Measurements from ENCODE around the gene MMS22L.

The MMS22L gene

GRCh38 chr6:97138581-97138980, 144.4 kb downstream of the MMS22L start:
- no peak for DNase-seq (ENCODE audit: low read depth in 2 of 2)

DNA sequence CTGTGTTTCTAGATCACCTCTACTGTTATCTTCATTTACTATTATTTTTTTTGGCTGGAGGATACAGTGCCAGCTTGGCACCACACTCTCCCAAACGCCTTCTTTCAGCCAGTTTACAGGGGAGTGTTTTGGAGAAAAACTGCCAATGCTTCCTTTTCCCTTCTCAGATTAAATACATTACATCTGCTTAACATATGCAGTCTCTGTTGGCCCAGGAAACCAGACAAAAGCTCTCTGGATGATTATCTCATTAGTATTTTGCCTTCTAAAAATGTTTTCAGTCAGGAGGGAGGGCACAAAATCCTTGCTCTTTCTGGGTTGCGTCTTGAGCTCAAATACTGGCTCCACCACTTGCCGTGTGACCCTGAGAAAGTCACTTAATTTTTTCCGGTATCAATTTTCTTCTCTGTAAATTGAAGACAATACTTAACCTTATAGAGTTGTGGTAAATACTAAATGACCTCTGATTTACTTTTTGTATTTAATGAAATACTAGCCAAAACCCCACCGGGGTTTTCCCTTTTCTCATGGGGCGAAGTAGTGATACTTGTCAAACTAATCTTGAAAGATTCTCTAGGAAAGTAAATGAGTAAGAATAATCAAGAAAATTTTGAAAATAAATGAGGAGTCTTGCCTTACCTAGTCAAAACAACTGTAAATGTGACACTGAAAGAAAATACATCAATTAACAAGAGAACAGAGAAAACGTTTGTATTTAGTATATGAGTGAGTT, 146.2 kb downstream of the MMS22L start:
- no peak for DNase-seq (ENCODE audit: low read depth in 2 of 2)

DNA sequence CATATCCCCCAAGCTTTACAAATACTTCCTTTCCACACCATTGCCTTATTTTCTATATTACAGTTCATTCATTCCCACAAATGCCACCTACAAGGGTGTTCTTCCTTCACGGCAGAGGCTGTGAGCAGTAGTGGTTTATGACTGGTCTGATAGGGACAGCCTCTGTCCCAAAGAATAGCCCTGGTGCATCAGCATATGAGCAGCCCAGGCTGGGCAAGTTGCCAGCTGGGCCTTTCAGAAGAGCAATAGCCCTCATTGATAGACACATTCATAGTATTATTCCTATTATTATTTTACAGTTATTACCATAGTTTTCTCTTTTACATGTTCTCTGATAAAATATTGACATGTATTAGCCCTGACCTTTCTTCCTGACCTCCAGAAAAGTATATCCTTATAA, 149.9 kb downstream of the MMS22L start:
- no peak for DNase-seq (ENCODE audit: low read depth in 2 of 2)

- DNase-seq (ENCODE audit: low read depth in 2 of 2) = peak in 1 of 2 experiments; percentile 1
Measured at GRCh38 chr6:97129106-97129505, 153.9 kb downstream of the MMS22L start.

DNA sequence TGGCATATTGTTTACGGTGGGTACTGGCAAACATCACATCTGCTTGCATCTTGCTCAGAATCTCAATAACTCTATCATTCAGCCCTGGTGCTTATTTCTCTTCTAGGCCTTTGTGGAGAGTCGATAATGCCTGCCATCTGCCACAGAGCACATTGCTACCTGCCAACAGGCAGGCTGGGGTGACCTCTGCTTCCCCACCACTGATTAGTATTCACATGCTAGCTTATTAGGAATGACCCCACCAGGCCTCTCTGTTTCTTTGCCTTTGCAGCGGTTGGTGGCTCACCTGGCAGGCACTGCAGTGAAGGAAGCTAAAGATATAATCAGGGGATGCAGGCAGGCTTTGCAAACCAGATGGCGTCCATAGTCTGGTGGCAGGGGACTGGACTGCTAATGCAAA, 154.5 kb downstream of the MMS22L start:
- no peak for DNase-seq (ENCODE audit: low read depth in 2 of 2)

- DNase-seq (ENCODE audit: low read depth in 2 of 2) = no peak
Measured at GRCh38 chr6:97123652-97124051, 159.4 kb downstream of the MMS22L start.

- DNase-seq (ENCODE audit: low read depth in 2 of 2) = no peak
Measured at GRCh38 chr6:97123112-97123511, 159.9 kb downstream of the MMS22L start.

DNA sequence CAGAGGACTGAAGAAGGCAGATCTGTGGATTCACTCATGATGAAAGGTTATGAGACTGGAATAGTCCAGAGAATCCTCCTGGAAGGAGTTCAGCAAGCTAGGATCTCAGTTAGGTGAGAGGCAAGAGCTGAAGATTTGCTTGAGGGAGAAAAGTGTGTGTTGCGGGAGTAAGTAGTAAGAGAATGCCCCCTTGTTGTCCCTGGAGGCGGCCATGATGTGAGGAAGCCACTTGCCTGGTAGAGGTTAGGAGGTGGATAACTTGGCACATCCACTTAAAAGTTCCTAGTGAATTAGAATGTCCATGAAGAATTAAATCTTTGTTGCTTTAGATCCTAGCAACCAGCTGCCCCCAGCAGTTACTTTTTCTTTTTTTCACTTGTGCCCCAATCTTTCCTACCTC, 162.5 kb downstream of the MMS22L start:
- DNase-seq (ENCODE audit: low read depth in 2 of 2) = no peak

DNA sequence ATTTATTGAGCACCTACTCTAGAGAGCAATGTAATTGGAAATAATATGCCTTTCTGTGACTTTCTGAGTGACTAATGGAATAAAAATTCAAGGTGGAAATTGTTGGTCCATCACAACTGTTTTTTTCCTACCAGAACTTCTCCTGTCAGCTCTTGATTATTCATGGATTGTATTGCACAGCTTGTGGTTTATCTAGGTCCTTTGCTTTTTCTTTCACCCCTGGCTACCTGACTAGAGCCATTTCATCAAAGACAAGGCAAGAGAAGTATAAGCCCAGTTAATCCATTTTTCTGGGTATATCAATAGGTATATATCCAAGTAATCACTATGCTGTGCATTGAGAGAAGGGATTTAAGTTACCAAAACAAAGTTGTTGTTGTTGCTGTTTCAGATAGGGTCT, 168.4 kb downstream of the MMS22L start:
- no peak for DNase-seq (ENCODE audit: low read depth in 2 of 2)

GRCh38 chr6:97113170-97113569, 169.8 kb downstream of the MMS22L start:
- no peak for DNase-seq (ENCODE audit: low read depth in 2 of 2)

DNA sequence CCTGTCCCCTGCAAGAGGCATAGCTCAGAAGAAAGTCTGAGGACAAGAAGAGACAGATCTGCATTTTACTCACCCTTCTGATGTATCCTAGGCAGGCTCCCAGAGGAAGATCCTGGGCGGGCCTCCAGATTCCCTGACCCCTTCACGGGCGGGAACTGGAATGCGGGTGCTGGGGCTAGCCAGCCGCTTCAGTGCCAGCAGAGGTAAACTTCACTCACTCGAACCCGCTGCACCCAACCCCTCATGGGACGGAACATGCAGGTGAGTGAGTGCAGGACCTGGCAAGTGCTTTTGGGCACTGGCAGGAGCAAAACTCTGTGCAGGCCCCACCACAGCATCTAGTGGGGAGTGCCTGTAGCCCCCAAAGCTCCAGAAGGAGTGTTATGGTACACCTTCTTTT, 171.8 kb downstream of the MMS22L start:
- DNase-seq (ENCODE audit: low read depth in 2 of 2) = no peak

GRCh38 chr6:97110626-97111025, 172.4 kb downstream of the MMS22L start:
- no peak for DNase-seq (ENCODE audit: low read depth in 2 of 2)

- no peak for DNase-seq (ENCODE audit: low read depth in 2 of 2)
Measured at GRCh38 chr6:97110149-97110548, 172.9 kb downstream of the MMS22L start.

DNA sequence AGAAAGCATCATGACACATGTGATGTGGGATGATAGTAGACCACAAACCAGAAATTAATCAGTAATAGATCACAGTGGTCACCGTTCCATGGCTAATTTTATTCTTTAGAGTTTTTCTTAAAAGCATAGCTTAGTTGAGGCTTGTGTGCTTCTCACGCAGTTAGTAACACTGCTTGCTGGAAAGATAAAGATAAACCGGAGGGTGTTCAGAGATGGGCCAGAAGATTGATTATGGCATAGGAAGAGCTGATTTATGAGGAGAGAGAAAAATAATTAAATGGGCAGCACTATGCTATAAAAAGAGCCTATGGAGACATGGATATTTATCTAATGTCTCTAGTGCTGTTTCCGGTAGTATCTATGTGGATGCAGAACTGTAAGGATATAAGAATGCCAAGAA, 173.6 kb downstream of the MMS22L start:
- no peak for DNase-seq (ENCODE audit: low read depth in 2 of 2)

DNA sequence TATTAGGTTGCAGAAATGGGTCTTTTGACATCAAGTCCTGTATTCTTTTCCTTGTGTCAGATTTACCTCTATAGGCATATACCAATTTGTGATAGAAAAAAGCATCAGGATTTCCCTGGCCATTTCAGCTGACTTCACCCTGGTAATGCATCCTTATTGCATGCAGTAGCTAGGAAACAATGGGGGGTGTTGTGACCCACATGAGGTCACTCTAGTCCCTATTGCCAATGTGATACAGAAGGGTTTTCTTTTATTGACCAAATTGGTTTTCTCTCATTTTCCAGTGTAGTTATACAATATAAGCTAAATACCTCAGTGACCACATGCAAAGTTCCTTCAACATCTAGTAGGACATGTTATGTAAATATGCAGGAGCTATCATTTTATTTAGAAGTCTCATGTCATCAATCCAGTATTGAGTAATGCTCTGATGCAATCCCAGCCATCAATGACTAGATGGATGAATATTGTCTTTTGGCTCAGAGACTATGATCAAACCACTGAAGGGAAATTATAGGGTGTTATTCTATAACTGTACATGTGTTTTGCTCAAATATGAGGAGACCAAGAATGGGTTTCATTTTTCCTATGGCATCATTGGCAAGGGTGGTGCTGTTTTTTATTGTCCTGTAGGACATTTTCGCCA, 180.7 kb downstream of the MMS22L start:
- DNase-seq (ENCODE audit: low read depth in 2 of 2) = no peak

GRCh38 chr6:97100696-97101095, 182.3 kb downstream of the MMS22L start:
- DNase-seq (ENCODE audit: low read depth in 2 of 2) = no peak

- DNase-seq (ENCODE audit: low read depth in 2 of 2) = no peak
Measured at GRCh38 chr6:97097068-97098047, 185.7 kb downstream of the MMS22L start.

- DNase-seq (ENCODE audit: low read depth in 2 of 2) = no peak
Measured at GRCh38 chr6:97095311-97095850, 187.6 kb downstream of the MMS22L start.

DNA sequence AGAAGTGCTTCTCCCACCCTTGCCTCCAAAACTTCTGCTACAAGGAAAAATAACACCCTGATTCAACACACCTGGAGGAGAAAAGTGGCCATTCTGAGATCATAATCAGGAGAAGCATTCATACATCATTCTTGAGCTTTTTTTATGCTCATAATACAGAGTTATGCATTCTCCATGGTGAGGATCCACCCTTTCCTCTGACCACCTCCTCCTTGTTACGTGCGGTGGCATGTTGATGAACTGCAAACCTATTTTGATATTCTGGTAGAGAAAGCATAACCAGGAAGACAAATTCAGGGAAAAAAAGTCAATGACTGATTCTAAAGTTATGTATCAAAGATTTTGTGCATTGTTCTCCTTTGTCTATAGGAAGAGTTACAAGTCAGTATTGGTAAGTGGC, 188.6 kb downstream of the MMS22L start:
- no peak for DNase-seq (ENCODE audit: low read depth in 2 of 2)

DNA sequence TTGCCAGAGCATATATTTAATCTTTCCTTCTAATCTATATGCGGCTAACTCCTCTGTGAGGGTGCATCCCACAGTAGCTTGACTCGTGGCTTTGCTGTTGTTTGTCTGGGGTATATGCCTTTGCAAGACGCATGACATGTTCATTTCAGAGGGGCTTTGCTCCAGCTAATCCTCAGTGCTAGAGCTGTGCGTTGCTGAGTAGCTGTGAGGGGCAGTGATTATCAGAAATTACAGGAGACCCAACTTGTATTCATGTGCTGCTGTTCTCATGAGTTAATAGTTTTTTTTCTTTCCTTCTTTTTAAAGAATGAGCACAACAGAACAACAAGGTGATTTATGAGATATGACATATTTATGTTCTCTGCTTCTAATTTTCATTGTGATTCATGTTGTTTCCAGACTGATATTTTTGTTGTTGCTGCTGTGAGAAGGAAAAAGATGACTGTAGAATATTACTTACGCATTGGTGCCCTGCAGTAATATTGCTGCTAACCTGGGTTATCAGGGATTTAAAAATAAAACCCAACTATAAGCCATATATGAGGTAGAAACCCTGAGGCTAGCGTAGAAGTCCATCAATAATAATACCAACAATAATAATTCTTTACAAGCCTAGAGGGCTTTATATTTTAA, 190.2 kb downstream of the MMS22L start:
- no peak for DNase-seq (ENCODE audit: low read depth in 2 of 2)

All from fibroblast of skin of left quadriceps (primary cell).